HG02981 (cell line): ENCODE measurements around the gene CNTROB.

Experiments used
- ATAC-seq: cut with Tn5 transposase; IDR thresholded peaks from one replicate; pipeline ENCODE4 v1.9.1; 2021; ENCODE audit warnings: mild to moderate bottlenecking, moderate library complexity; ENCODE audit not compliant: unreplicated experiment

The CNTROB gene, protein sequence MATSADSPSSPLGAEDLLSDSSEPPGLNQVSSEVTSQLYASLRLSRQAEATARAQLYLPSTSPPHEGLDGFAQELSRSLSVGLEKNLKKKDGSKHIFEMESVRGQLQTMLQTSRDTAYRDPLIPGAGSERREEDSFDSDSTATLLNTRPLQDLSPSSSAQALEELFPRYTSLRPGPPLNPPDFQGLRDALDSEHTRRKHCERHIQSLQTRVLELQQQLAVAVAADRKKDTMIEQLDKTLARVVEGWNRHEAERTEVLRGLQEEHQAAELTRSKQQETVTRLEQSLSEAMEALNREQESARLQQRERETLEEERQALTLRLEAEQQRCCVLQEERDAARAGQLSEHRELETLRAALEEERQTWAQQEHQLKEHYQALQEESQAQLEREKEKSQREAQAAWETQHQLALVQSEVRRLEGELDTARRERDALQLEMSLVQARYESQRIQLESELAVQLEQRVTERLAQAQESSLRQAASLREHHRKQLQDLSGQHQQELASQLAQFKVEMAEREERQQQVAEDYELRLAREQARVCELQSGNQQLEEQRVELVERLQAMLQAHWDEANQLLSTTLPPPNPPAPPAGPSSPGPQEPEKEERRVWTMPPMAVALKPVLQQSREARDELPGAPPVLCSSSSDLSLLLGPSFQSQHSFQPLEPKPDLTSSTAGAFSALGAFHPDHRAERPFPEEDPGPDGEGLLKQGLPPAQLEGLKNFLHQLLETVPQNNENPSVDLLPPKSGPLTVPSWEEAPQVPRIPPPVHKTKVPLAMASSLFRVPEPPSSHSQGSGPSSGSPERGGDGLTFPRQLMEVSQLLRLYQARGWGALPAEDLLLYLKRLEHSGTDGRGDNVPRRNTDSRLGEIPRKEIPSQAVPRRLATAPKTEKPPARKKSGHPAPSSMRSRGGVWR

DNA sequence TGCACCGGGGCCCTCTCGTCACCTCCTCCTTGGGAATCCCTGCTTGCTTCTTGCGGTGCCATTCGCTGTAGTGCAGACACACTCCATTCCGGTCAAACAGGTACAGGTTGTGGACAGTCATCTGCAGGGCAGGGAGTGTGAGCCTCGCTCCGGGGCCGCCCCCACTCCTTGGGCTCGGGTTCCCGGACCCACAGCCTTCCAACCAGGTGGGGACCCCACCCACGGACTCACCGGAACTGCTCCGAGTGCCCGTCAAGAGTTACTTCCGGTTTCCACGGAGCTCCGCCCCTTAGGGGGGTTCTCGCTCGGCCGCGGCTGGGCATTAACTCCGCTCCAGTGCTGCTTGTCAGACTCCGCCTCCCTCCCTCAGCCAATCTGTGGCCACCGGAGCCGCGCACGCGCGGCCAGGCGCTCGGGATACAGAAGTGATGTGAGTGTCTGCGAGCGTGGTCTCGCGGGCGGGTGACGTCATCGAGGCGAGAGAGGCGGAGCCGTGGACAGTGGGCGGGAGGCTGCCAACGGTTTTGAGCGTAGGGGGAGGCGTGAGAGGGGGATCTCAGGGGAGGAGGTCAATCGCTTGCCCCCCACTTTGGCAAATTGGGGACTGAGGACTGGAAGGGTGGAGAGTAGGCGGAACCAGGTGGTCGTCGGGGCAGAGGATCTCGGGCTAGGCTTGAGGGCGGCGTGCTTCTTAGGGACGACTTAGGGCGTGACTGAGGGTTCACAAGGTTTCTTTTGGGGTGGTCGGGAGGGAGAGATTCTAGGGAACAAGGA, at the start of gene CNTROB, which contains the start of gene TRAPPC1:
TSS of gene CNTROB (plus strand) at position 498 of the 774 bp plus-strand sequence. CDS start 874 bp downstream, outside the sequence.
TSS of gene TRAPPC1 (minus strand) at position 238 of the 774 bp plus-strand sequence. CDS start at position 121, 117 bp downstream.
- peak; percentile 81 for ATAC-seq

DNA sequence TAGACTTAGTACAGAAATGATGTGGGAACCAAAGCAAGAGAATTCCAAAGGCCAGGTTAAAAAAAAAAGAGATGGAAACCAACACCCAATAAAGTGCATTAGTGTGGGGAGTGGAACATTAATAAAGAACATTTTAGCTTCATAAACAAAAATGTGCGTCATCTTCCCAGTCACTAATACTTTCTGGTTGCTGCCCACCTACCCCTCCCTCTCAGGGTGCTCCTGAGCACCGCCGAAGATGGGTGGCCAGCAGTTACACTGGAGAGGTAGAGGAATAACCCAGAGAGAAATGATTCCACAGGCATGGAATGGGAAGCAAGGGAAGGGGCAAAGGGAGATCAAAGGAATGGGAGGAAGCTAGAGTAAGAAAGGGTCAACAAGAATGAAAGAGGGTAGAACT, 49.4 kb upstream of the CNTROB start:
- no peak for ATAC-seq

DNA sequence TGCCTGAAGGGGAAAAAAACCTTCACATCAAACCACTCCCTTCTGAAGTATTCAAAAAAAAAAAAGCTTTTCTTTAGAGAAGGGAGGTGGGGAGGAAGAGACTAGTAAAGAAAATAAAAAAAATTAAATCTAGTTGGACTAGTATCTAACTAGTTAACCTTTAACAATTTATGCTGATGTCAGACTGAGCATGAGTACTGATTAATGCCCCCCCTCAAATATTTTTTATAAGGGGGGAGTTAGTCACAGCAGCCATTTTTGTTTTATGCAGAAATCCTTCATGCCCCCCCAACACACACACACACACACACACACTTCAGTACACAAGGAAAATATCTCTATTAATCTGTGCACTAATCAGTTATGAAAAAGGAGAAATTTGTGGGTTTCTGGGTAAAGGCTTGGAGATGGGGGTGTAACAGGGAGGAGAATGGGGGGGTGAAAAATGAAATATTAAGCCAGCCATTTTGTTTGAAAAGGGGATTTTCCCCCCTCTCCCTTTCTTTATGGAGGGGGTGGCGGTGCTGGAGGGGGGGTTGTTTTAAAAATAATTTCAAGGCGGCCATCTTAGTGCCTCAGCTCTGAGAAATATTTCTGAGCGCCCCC, 48.1 kb upstream of the CNTROB start:
- ATAC-seq: no peak

DNA sequence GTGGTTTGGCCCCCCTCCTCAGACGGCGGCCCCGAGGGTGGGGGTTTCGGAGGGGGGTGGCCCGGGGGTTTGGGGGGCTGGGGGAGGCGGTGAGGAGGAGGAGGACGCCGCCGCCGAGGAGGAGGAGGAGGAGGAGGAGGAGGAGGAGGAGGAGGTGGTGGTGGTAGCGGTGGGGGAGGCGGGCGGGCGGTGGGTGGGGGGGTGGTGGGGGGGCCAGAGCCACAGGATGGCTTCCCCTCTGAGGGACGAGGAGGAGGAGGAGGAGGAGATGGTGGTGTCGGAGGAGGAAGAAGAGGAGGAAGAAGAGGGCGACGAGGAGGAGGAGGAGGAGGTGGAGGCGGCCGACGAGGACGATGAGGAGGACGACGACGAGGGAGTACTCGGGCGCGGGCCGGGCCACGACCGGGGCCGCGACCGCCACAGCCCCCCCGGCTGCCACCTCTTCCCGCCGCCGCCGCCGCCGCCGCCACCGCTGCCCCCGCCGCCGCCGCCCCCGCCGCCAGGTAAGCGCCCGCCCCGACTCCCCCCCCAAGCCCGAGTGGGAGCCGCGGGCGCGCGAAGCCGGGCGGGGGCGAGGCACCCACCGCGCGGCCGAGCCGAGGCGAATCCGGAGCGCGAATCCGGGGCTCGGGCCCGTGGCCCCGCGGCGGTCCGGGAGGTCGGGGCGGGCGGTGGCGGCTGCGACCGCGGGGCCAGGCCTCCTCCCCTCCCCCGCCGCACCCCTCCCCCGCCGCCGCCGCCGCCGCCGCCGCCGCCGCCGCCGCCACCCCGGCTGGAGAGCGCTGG, 47.2 kb upstream of the CNTROB start:
- ATAC-seq: no peak

DNA sequence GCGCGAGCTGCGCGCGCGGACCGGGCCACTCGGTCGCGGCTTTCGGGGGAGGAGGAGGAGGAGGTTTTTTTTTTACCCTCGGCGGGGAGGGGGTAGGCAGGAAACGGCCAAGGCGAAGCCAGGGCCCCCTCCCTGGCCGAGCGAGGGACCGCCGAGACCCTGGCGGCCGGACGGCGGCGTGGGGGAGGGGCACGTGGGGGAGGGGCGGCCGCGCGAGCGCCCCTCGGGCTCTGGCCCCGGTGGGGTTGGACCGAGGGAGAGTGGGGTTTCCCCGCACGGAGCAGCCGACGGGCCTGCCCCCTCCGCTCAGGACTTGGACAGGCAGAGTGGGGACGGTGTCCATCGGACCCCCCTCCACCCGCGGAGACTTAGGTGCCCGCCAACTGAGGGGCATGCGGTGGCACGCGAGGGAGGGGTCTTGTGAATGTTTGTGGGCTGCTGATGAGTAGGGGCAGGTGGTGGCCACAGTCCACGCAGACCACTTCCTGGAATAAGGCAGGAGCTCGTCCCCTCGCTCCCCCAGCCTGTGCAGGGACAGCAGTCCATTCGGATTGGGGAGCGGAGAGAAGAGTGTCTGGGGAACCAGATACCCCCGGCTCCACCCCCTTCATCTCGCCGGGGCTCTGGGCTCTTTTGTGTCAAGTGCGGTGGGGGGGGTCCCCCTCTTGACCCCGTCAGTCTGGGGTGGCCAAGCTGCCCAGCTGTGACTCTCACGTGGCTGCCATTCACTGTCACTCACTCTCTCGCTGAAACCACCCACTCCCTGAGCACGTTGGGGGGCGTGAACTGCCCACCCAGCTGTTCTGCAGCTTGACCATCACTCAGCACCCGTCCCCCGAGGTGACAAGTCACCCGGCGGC, 46.4 kb upstream of the CNTROB start:
- ATAC-seq: no peak

DNA sequence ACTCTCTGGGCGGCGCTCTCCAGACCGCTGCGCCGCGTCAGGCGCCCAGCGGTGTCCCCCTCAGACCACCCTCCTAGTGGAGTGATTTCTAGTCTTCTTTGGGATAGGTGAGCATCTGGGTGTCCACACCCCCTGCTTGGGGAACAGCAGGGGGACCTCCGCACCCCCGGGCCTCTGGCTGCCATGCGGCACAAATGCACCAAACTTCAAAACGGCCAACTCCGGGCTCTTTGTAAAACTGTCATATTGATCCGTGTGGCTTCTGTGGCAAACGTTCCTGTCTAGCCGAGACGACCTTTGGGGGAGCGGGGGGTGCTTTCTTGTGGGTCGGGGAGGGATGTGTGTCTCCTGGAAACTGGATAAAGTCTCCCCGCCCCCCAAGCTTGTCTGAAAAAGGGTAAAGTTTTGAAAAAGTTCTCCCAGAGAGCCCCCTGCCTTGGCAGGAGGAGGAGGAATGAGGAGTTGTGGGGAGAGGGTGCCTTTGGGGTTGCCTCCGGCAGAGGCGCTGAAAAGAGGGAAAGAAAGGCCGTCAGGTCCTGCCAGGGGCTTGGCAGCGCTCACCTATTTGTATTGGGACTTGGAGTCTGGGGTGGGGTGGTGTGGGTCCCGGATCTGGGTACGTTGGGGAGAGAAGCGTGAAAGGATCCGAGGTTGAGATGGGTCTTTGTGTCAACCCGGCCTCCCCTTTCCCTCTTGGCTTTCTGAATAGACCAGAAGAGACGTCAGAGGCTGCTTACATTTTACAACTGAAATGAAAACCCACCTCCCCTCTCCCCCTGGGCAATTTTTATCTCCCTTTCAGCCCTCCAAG, 45.6 kb upstream of the CNTROB start:
- no peak for ATAC-seq

DNA sequence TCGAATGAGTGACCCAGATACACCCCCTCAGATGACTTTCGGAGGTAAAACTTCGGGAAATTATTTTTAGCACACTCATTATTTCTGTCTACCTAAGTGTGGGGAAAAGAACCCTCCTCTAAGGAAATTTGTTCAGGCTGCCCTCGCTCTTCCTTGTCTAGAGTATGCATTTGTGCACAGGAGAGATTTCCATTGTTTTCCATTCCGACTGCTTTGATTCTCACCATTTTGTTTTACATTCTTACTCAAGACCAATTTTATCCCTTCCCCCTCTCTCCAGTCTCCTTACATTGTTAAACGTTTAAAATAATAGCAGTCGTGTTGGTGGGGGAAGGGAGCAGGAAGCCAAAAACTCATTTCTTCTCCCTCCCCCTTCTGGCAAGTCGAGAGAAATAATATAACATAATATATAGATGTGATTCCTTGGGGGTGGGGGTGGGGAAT, 44.9 kb upstream of the CNTROB start:
- ATAC-seq: no peak

DNA sequence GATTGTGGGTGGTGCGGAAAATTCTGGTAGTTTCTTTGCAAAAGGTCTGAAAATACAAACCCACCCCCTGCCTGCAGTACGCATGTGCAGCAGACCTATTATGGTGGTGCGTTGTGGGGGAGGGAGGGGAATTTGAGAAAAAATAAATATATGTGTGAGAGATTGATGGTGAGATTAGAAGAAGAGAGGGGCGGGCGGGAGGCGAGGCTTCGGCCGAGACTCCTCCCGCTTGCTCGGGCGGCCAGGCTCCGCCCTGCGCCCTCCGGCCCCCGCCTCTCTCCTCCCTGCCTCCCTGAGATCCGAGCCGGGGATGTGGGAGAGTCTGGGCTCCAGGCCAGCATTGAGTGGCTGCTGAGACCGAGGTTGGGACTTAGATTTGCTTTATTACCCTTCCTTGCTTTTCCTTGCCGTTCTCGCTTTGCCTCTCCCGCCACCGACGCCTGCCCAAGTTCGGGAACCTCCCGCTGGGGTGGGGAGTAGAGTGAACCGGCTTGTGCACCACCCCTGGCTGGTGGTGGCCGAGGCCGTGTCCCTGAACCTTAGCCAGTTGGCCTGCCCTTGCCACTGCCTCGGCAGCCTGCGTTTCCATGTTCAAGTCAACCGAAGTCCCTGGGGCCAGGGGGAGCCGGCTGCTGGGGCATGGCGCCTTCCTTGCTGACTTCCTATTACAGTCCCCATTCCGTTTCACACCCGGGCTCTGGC, 44.4 kb upstream of the CNTROB start:
- ATAC-seq: peak; percentile 53

DNA sequence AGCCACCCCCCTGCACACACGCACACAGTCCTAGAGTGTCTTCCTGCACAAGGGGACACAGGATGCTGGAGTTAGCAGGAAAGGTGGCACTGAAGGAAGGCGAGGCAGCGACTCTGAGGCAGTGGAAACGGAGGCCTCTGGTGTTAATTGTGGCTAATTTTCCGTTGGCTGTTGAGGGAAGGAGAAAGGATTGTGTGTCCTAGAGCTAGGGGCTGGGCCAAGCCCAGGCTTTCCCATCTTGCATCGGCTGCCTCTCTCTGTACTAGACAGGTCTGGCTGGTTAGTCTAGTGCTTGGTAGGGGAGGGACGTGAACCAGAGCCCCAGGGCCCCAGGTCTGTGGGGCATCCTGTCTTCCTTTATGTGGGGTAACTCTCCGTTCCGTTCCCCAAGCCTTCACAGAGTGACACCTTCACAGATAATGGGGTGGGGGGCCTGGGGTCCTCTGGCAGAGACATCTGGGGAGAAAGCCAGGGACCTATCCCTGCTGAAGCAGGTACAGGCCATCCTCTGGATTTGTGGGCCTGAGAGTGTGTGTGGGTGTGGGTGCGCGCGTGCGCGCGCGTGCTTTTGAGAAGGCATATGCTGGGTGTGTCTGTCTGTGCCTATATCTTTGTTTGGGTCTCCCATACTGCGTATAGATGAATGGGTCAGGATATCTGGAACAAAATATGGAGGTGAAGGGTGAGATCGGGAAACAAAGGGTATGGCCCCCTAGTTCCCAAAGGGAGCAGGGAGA, 43.7 kb upstream of the CNTROB start, which contains the start of gene CHD3:
TSS of gene CHD3 (plus strand) at position 606 of the 737 bp plus-strand sequence. CDS start 212 bp downstream, outside the sequence.
- no peak for ATAC-seq

DNA sequence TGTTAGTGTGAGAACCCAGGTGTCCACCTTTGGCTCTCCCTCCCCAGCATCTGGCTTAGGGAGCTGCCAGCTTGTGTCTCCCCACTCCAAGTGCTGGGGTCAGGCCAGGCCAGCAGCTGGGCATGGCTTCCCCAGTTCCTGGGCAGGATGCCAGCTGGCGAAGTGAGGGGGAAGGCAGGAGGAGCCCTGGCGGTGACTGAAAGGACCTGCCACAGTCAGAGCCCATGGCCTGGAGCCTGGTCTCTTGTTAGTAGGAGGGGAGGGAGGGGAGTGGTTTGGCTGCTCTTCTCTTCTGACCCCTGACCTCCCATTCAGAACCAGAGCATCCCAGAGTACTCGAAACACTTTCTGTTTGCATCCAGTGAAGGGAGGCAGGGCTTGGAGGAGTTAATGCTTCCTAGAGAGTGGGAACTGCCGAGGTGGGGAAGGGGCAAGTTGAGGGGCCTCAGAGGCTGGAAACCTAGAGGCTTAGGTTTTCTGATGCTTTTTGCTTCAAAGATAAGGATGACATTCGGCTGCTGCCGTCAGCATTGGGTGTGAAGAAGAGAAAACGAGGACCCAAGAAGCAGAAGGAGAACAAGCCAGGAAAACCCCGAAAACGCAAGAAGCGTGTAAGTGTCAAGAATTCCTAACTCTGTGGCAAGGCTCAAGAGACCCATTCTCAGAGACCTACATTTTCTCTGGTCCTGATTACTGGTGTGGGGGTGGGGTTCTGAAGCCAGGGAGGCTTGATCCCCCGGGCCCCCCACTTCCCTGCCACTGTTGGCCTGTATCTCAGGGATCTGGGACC, 42.6 kb upstream of the CNTROB start:
- ATAC-seq: no peak

DNA sequence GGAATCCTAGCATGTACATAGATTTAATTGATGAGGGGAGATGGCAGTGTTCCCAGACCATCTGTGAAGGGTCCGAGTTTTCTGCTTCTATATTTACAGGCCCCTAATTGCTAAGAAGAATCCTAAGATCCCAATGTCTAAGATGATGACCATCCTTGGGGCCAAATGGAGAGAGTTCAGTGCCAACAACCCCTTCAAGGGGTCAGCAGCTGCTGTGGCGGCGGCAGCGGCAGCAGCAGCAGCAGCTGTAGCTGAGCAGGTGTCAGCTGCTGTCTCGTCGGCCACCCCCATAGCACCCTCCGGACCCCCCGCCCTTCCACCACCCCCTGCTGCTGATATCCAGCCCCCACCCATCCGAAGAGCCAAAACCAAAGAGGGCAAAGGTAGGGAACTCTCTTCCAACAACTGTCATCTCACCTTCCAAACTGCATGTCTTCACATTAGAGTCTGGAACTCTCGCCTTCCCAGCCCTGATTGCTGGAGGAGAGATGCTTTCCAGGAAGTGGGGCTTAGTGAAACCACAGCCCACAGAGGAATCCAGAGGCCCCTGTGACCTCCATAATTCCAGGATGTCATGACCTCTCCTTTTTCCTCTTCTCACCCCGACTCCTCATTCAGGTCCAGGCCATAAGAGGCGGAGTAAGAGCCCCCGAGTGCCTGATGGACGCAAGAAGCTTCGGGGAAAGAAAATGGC, 38.7 kb upstream of the CNTROB start:
- ATAC-seq: no peak

DNA sequence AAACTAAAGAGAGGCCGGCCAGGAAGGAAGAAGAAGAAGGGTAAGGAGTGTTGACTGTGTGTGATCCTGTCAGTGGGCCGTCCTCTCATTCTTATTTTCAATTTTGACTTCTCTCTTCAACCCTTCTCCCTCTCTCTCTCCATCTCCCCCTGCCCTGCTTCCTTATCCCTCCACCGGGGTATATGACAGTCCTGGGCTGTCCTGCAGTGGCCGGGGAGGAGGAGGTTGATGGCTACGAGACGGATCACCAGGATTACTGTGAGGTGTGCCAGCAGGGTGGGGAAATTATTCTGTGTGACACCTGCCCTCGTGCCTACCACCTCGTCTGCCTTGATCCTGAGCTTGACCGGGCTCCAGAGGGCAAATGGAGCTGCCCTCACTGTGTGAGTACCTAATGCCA, 37.8 kb upstream of the CNTROB start:
- no peak for ATAC-seq

DNA sequence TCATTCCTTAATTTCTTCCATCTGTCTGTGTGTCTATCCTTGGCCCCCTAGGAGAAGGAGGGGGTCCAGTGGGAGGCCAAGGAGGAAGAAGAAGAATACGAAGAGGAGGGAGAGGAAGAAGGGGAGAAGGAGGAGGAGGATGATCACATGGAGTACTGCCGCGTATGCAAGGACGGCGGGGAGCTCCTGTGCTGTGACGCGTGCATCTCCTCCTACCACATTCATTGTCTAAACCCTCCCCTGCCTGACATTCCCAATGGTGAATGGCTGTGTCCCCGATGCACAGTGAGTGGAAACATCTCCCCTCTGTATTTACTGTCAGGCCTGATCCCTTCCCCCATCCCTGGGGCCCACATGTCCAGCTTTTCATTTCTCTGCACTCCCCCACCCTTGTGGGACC, 37.1 kb upstream of the CNTROB start:
- ATAC-seq: no peak

DNA sequence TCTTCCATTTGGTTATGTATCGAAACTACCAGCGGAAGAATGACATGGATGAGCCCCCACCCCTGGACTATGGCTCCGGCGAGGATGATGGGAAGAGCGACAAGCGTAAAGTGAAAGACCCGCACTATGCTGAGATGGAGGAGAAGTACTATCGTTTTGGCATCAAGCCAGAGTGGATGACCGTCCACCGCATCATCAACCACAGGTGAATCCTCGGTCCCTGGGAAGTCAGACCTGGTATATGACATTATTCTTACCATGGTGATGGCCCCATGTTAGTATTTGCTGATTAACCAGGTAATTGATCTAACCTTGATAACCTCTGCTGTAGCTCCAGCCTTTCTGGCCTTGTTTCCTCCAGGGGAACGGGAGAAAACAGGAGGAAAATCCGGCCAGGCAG, 34.9 kb upstream of the CNTROB start:
- no peak for ATAC-seq

DNA sequence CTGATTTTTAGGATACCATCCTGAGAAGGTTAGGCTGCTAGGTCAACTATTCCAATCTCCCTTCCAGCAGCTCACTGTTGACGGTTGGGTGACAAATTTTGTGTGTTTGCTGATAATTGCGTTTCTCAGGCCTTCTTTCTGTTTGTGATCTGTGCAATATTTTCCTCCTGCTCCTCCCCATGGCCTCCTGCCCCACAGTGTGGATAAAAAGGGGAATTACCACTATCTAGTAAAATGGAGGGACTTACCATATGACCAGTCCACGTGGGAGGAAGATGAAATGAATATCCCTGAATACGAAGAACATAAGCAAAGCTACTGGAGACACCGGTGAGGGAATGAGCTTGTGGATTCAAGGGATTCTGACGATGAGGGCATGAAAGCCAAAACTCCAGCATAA, 34.2 kb upstream of the CNTROB start:
- ATAC-seq: no peak
